Activated B cell treated with CpG ODN at 0.5 μM for 24 hours (primary cell): ENCODE data around the gene FAM221B. TPM values are rescaled to one million over a fixed set of nuclear protein-coding genes. Genes with fewer than 3 reads are reported as not detected.

Experiments
- ATAC-seq: fragments of 200-7000 bp; cut with Tn5 transposase; one replicate; pipeline ENCODE4 v1.10.0; 2021; ENCODE audit warnings: low read depth, mild to moderate bottlenecking, moderate library complexity
- CTCF ChIA-PET: fragments of 350-600 bp; sonication (Branson Sonifier 250); formaldehyde crosslinking; loops from one replicate; lab custom pipeline; 2021; ENCODE audit warnings: antibody characterized with exemption; lab: Charles Lee
- POLR2A ChIA-PET: fragments of 350-600 bp; sonication (Branson Sonifier 250); formaldehyde crosslinking; loops from one replicate; lab custom pipeline; 2021; ENCODE audit warnings: antibody characterized with exemption; lab: Charles Lee
- DNase-seq: peaks from one replicate; pipeline ENCODE4 v3.0.0; 2022
- H3K27ac Mint-ChIP-seq: one replicate; pipeline ENCODE4 v1.8.0; 2020; ENCODE audit warnings: mixed read lengths
- H3K27me3 Mint-ChIP-seq: one replicate; pipeline ENCODE4 v1.8.0; 2021; ENCODE audit warnings: mixed read lengths
- H3K36me3 Mint-ChIP-seq: one replicate; pipeline ENCODE4 v1.8.0; 2021; ENCODE audit warnings: low read depth, mixed read lengths
- H3K4me1 Mint-ChIP-seq: one replicate; pipeline ENCODE4 v1.8.0; 2021; ENCODE audit warnings: mixed read lengths
- H3K4me3 Mint-ChIP-seq: one replicate; pipeline ENCODE4 v1.8.0; 2020; ENCODE audit warnings: mild to moderate bottlenecking, mixed read lengths
- H3K9me3 Mint-ChIP-seq: one replicate; pipeline ENCODE4 v1.8.0; 2020; ENCODE audit warnings: mixed read lengths
- CTCF ChIP-seq: fragments of 200-600 bp; IDR thresholded peaks from one replicate; pipeline ENCODE4 v1.8.0; 2022; ENCODE audit warnings: antibody characterized with exemption, mild to moderate bottlenecking
- intact Hi-C: fragments of 100-400 bp; cut with micrococcal nuclease; formaldehyde crosslinking; loops from one replicate; pipeline ENCODE4 v1.15.1; 2024
- total RNA-seq: library from RNA; stranded (reverse); gene quantifications from 2 replicates; pipeline ENCODE4 v1.2.3, GENCODE V29; 2022

The FAM221B gene
- total RNA-seq, 1 donor from 2014 or later, result not detected

GRCh38 chr9:35847792-35848572, 19.4 kb upstream of the FAM221B start:
- Mint-ChIP-seq H3K27ac (peak overlapping the region; percentile 61), H3K36me3 (no peaks in the 10 kb centered on the region), H3K9me3 (no peaks in the 10 kb centered on the region), H3K27me3 (no peaks in the 10 kb centered on the region), H3K4me3 (peak overlapping the region; percentile 50), H3K4me1 (peaks cover 58% of the 10 kb centered on the region)
- intact Hi-C loops, result loop anchor here (5.0 kb wide), 1 partner anchor 34 kb away; no protein-coding TSS in a partner anchor
- TF ChIP-seq CTCF, result no peak
- ATAC-seq (peak; percentile 68), DNase-seq (no peak)
- CTCF ChIA-PET, result interaction anchor here (1.0 to 3.2 kb wide), 4 partner anchors 21 to 58 kb away, joined by 3 to 12 read pairs (median 4); no protein-coding TSS in a partner anchor
- POLR2A ChIA-PET, result interaction anchor here (0.7 to 1.1 kb wide), 3 partner anchors 33 to 148 kb away, joined by 3 to 6 read pairs (median 4); partner anchors contain the start of genes CREB3, HINT2 and TLN1

- no peaks in the 10 kb centered on the region for H3K27me3 Mint-ChIP-seq
- ChIA-PET POLR2A (interaction anchor here (1.5 to 1.7 kb wide), 2 partner anchors 18 to 32 kb away, joined by 6 to 18 read pairs; partner anchors contain the start of genes FAM221B and HINT2), CTCF (interaction anchor here (2.5 to 3.4 kb wide), 3 partner anchors 20 to 56 kb away, joined by 9 to 17 read pairs (median 12); no protein-coding TSS in a partner anchor)
- DNase-seq (no peak), ATAC-seq (no peak)
- intact Hi-C loops, result loop anchor here (1.0 to 5.0 kb wide), 3 partner anchors 17 to 36 kb away; partner anchors contain the start of genes HINT2 and TMEM8B
- H3K36me3 Mint-ChIP-seq, result no peaks in the 10 kb centered on the region
- H3K27ac Mint-ChIP-seq, result peak overlapping the region; percentile 28
- peak overlapping the region; percentile 46 for H3K4me3 Mint-ChIP-seq
- no peak for TF ChIP-seq CTCF
- H3K9me3 Mint-ChIP-seq, result no peaks in the 10 kb centered on the region
- peaks cover 72% of the 10 kb centered on the region for H3K4me1 Mint-ChIP-seq
Measured at GRCh38 chr9:35845824-35846771, 17.6 kb upstream of the FAM221B start.

GRCh38 chr9:35844628-35845270, 16.2 kb upstream of the FAM221B start:
- intact Hi-C loops, result loop anchor here (1.0 to 5.0 kb wide), 3 partner anchors 15 to 38 kb away; partner anchors contain the start of genes HINT2 and TMEM8B
- Mint-ChIP-seq H3K27me3 (no peaks in the 10 kb centered on the region), H3K4me1 (peaks cover 81% of the 10 kb centered on the region), H3K9me3 (no peaks in the 10 kb centered on the region), H3K27ac (peak overlapping the region; percentile 28), H3K36me3 (no peaks in the 10 kb centered on the region), H3K4me3 (peak overlapping the region; percentile 33)
- ATAC-seq (peak; percentile 80), DNase-seq (no peak)
- ChIA-PET CTCF (interaction anchor here (1.8 to 3.4 kb wide), 4 partner anchors 10 to 55 kb away, joined by 3 to 17 read pairs (median 10); no protein-coding TSS in a partner anchor), POLR2A (interaction anchor here (0.5 to 1.7 kb wide), 4 partner anchors 16 to 206 kb away, joined by 3 to 18 read pairs (median 5); partner anchors contain the start of genes FAM221B and HINT2)
- no peak for TF ChIP-seq CTCF

GRCh38 chr9:35842795-35843194, 14.3 kb upstream of the FAM221B start:
- peak; percentile 45 for ATAC-seq

More at GRCh38 chr9:35842795-35843194, 14.3 kb upstream of the FAM221B start:
- no peak for TF ChIP-seq CTCF
- Mint-ChIP-seq H3K4me3 (no peak overlapping the region), H3K27ac (no peak overlapping the region), H3K27me3 (no peaks in the 10 kb centered on the region), H3K36me3 (no peaks in the 10 kb centered on the region), H3K9me3 (no peaks in the 10 kb centered on the region), H3K4me1 (peaks cover 68% of the 10 kb centered on the region)
- CTCF ChIA-PET, result interaction anchor here (0.8 to 2.1 kb wide), 3 partner anchors 9 to 16 kb away, joined by 3 to 10 read pairs (median 4); partner anchors contain the start of gene TMEM8B
- intact Hi-C loops, result no loop called here
- no peak for DNase-seq
- POLR2A ChIA-PET, result interaction anchor here (0.7 to 1.2 kb wide), 2 partner anchors 14 to 152 kb away, joined by 3 to 4 read pairs; partner anchors contain the start of gene FAM221B
